Amniotic epithelial cell (primary cell): ENCODE measurements around the gene ARHGEF3.
"Not testable (repeated sequence)": the region's sequence is repeated elsewhere in the genome, so short reads cannot be mapped to it uniquely, and the experiment has no call there.

ENCODE experiments used
- DNase-seq: peaks from one replicate; pipeline ENCODE4 v3.0.0-alpha.2; 2010; ENCODE audit warnings: low read depth

Gene ARHGEF3

GRCh38 chr3:56737006-56737405 lies 64.7 kb downstream of the ARHGEF3 start:
- DNase-seq = no peak

GRCh38 chr3:56732109-56732508 lies 69.6 kb downstream of the ARHGEF3 start:
- no peak for DNase-seq

- peak; percentile 6 for DNase-seq
These were observed 76.6 kb downstream of the ARHGEF3 start for GRCh38 chr3:56725175-56725574.

GRCh38 chr3:56724676-56725075 lies 77.1 kb downstream of the ARHGEF3 start:
- no peak for DNase-seq

GRCh38 chr3:56720849-56721248 lies 80.9 kb downstream of the ARHGEF3 start:
- DNase-seq = no peak

- not testable (repeated sequence) for DNase-seq
These were observed 82.9 kb downstream of the ARHGEF3 start for GRCh38 chr3:56718809-56719208.

GRCh38 chr3:56711344-56711743 lies 90.4 kb downstream of the ARHGEF3 start:
- no peak for DNase-seq

GRCh38 chr3:56707412-56707811 lies 94.3 kb downstream of the ARHGEF3 start:
- DNase-seq = not testable (repeated sequence)

DNA sequence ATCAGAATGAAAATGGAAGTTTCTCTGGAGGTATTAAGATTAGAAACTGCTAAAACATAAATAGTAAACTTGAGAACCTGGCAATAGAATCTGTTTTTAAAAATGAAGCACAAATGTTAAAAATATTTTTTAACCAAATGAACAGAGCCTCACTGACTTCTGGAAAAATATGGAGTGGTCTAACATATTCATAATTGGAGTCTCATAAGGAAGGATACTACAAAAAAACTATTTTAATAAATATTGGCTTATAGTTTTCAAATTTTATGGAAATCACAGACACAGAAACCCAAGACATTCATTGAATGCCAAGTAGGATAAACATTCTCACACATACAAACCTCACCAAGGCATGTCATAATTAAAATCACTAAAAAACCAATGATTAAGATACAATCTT lies 95.1 kb downstream of the ARHGEF3 start:
- DNase-seq = no peak

DNA sequence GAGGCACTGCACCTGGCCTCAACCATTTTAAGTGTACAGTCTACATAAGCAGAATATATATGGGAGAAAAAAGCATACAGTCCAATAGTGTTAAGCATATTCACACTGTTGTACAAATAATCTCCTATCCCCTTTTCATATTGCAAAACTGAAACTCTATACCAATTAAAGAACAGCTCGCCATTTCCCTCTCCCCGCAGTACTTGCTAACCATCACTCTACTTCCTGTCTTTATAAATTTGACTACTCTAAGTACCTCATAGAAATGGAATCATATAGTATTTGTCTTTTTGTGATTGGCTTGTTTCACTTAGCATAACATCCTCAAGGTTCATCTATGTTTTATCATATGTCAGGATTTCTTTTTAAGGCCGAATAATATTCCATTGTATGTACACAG lies 97.0 kb downstream of the ARHGEF3 start:
- no peak for DNase-seq

DNA sequence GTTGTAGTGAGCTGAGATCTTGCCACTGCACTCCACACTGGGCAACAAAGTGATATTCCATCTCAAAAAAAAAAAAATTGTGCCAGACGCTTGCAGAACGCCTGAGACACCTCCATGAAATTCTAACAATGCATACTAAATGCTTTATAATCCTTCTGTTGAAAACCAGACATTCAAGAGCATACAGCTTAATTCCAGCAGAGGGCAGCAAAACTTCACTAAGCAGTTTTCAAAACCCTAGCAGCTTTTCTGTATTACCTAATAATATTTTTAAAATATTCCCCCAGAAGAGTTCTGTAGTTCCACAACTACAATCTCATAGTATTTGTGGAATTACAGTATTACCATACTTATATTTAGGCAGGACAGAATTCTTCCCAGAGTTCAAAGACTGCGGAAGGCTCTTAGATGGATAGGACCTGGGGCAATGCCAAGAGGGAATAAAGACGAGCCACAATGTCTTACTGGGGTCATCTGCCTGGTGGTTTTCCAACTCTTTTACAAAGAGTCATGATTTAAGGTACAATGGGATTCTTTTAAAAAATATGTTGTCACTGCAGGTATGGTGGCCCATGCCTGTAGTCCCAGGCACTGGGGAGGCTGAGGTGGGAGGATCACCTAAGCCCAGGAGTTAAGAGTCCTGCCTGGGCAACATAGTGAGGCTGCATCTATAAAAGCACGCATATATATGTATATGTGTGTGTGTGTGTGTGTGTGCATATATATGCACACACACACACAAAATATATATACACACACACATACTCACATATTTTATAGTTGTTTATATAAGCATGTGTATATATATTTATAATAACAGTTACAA lies 99.0 kb downstream of the ARHGEF3 start:
- peak; percentile 77 for DNase-seq

- DNase-seq = no peak
These were observed 101.6 kb downstream of the ARHGEF3 start for GRCh38 chr3:56700151-56700550.

GRCh38 chr3:56694867-56695683 lies 106.7 kb downstream of the ARHGEF3 start:
- no peak for DNase-seq

DNA sequence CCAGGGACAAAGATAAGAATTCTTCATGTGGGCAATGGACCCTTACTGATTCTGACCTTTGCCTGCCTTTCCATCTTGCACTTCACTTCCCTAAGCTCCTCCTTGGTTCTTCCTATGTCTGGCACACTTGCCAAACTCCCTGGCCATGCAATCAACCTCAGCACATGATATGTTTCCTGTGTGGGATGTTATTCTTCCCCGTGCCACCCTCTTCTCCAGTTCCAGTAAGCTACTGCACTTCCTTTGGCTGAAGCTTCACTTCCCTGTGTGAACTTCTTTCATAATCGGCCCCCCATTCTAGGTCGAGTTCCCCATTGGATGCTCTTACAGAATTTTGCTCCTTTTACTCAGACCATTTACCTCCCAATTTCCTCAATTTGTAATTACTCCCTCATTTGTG lies 108.0 kb downstream of the ARHGEF3 start:
- DNase-seq = no peak

- DNase-seq = not testable (repeated sequence)
These were observed 109.0 kb downstream of the ARHGEF3 start for GRCh38 chr3:56692520-56693433.

GRCh38 chr3:56692001-56692365 lies 109.8 kb downstream of the ARHGEF3 start:
- DNase-seq = not testable (repeated sequence)

GRCh38 chr3:56691165-56692000 lies 110.4 kb downstream of the ARHGEF3 start:
- peak; percentile 21 for DNase-seq

DNA sequence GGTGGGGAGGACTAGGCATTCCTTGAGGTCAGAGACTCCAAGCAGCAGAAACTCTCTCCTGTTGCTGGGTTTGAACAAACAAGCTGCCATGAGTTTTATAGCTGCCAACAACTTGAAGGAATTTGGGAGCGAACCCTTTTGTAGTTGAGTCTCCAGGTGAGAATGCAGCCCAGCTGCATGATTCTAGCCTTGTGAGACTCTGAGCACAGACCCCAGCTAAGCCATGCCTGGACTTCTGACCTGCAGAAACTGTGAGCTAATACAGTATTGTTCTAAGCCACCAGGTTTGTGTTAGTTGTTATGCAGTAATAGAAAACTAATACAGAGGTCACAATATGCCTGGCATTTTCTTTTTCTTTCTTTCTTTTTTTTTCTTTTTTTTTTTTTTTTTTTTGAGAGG lies 112.4 kb downstream of the ARHGEF3 start:
- DNase-seq = no peak

DNA sequence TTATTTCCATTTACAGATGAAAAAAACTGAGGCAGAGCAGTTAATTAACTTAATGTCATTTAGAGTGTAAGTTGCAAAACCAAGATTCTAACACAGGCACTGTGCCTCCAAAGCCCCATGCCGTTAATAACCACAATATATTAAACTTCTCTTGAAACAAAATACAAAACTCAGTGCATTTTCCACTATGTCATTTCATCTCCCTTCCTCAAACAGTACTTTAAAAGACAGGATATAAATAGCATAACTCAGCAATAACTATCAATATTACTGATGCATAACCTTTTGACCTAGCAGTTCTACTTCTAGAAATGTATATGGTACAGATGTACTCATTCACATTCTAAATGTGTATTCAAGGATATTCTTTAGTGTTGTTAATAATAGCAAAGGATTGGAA lies 113.6 kb downstream of the ARHGEF3 start:
- no peak for DNase-seq

- DNase-seq = no peak
These were observed 117.7 kb downstream of the ARHGEF3 start for GRCh38 chr3:56684029-56684428.

- peak; percentile 66 for DNase-seq
These were observed 118.5 kb downstream of the ARHGEF3 start, which contains the start of gene TASOR for GRCh38 chr3:56683122-56683817. Gene TASOR (minus strand): TSS chr3:56683265. CDS start chr3:56683006, 259 bp downstream.
